Measurements from ENCODE around the gene APBA3.

APBA3 gene

GRCh38 chr19:3762501-3763459, 1.3 kb upstream of the APBA3 start, which contains the start of gene MRPL54 (continued):
- TF ChIP-seq PATZ1 (CRISPR knock-in tag; IDR thresholded peaks at IDR 0.05; ENCODE audit: borderline replicate concordance) (no peak), ARNTL (CRISPR knock-in tag; IDR thresholded peaks at IDR 0.05; ENCODE audit: borderline replicate concordance, low read depth) (no peak)

GRCh38 chr19:3762130-3762473, 610 bp upstream of the APBA3 start:
- no peak for ATAC-seq

More at GRCh38 chr19:3762130-3762473, 610 bp upstream of the APBA3 start:
- TF ChIP-seq PATZ1 (CRISPR knock-in tag; IDR thresholded peaks at IDR 0.05; ENCODE audit: borderline replicate concordance) (no peak), OSR1 (CRISPR knock-in tag; IDR thresholded peaks at IDR 0.05) (no peak), ZFP30 (CRISPR knock-in tag; IDR thresholded peaks at IDR 0.05) (no peak), ARNTL (CRISPR knock-in tag; IDR thresholded peaks at IDR 0.05; ENCODE audit: borderline replicate concordance, low read depth) (no peak), TSHZ2 (CRISPR knock-in tag; IDR thresholded peaks at IDR 0.05) (no peak), BACH2 (CRISPR knock-in tag; IDR thresholded peaks at IDR 0.05; ENCODE audit: borderline replicate concordance) (no peak), POU6F1 (CRISPR knock-in tag; IDR thresholded peaks at IDR 0.05; ENCODE audit: borderline replicate concordance, low read depth) (no peak), CSRNP3 (CRISPR knock-in tag; IDR thresholded peaks at IDR 0.05) (no peak), RARB (CRISPR knock-in tag; IDR thresholded peaks at IDR 0.05) (no peak), CSDC2 (CRISPR knock-in tag; IDR thresholded peaks at IDR 0.05) (no peak), ZNF565 (CRISPR knock-in tag; conservative IDR thresholded peaks at IDR 0.05; ENCODE audit: low read depth) (no peak), ZC3H10 (CRISPR knock-in tag; IDR thresholded peaks at IDR 0.05) (no peak), CREB5 (CRISPR knock-in tag; IDR thresholded peaks at IDR 0.05; ENCODE audit: low read depth) (no peak), TOX (CRISPR knock-in tag; IDR thresholded peaks at IDR 0.05; ENCODE audit: borderline replicate concordance) (no peak), GLIS3 (CRISPR knock-in tag; IDR thresholded peaks at IDR 0.05) (no peak), PPARA (CRISPR knock-in tag; IDR thresholded peaks at IDR 0.05; ENCODE audit: borderline replicate concordance) (no peak), ISL1 (CRISPR knock-in tag; IDR thresholded peaks at IDR 0.05) (no peak)

All from SK-N-SH treated with all-trans-retinoic acid at 6 μM for 48 hours (cell line).